GM06990 (cell line): ENCODE results near the gene HLA-B.
"Not testable (repeated sequence)": the region's sequence is repeated elsewhere in the genome, so short reads cannot be mapped to it uniquely, and the experiment has no call there.

Experiments
- DNase-seq: peaks from one replicate; pipeline ENCODE4 v3.0.0-alpha.2; 2011; ENCODE audit not compliant: insufficient read length; ENCODE audit errors: extremely low read depth
- H3K27me3 ChIP-seq: replicated peaks from 2 replicates; pipeline ENCODE4 v1.6.0; 2011; ENCODE audit warnings: low read length; ENCODE audit not compliant: control insufficient read depth, insufficient read depth
- H3K36me3 ChIP-seq: 2 replicates; pipeline ENCODE4 v1.5.1; 2011; ENCODE audit warnings: low read length; ENCODE audit not compliant: control insufficient read depth, insufficient read depth
- H3K4me3 ChIP-seq: replicated peaks from 2 replicates; pipeline ENCODE4 v1.5.1; 2011; ENCODE audit warnings: low read depth, mild to moderate bottlenecking, control low read depth, low read length
- TF ChIP-seq, protein P1 (sequence below): IDR thresholded peaks from 2 replicates; pipeline ENCODE4 v1.5.1; 2011; ENCODE audit warnings: low read length, control low read depth, mild to moderate bottlenecking, inconsistent platforms; ENCODE audit not compliant: insufficient read depth, poor library complexity, severe bottlenecking

HLA-B gene

DNA sequence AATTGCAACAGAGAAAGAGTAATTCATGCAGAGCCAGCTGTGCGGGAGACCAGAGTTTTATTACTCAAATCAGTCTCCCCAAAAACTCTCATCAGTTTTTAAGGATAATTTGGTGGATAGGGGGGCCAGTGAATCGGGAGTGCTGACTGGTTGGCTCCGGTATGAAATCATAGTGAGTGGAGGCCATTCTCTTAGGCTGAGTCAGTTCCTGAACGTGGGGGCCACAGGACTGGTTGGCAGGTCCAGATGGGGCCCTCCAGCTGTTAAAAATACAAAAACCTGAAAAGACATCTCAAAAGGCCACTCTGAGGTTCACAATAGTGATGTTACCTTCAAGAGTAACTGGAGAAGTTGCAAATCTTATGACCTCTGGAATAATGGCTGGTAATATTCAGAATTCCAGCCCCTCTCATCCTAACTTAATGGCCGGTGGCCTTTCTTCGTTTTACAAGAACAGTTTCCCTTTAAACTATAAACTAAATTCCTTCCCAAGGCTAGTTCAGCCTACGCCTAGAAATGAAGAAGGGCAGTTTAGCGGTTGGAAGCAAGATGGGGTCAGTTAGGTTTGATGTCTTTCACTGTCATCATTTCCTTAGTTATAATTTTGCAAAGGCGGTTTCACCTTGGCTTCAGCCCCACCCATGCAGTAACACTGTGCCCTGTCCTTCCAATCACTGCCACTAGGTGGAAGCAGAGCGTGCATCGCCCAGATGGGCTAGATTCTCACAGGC is 39.6 kb upstream of the HLA-B start:
- Histone ChIP-seq H3K4me3 (no peak overlapping the region), H3K36me3 (no peaks in the 10 kb centered on the region; the same call in 1 of the 2 replicates), H3K27me3 (no peaks in the 10 kb centered on the region)
- peak; percentile 36 for DNase-seq
- TF ChIP-seq, protein P1, sequence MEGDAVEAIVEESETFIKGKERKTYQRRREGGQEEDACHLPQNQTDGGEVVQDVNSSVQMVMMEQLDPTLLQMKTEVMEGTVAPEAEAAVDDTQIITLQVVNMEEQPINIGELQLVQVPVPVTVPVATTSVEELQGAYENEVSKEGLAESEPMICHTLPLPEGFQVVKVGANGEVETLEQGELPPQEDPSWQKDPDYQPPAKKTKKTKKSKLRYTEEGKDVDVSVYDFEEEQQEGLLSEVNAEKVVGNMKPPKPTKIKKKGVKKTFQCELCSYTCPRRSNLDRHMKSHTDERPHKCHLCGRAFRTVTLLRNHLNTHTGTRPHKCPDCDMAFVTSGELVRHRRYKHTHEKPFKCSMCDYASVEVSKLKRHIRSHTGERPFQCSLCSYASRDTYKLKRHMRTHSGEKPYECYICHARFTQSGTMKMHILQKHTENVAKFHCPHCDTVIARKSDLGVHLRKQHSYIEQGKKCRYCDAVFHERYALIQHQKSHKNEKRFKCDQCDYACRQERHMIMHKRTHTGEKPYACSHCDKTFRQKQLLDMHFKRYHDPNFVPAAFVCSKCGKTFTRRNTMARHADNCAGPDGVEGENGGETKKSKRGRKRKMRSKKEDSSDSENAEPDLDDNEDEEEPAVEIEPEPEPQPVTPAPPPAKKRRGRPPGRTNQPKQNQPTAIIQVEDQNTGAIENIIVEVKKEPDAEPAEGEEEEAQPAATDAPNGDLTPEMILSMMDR: peak; percentile 87

DNA sequence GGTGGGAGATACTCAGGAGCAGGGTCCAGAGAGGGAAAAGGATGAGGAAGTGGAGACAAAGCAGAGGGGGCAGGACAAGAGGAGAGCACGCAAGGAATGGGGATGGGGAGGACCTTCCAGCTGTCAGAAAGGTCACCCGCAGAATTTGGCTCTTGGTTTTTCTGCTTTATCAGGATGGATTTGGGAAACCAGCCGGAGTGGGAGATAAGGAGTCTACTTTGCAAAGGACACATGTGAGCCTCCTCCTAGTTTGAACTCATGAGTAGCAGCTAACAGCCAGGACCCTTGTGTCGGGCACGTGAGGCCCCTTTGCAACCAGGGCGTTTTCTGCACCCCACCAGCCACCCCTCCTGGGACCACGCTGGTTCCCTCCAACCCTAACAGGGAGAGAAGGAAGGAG is 38.9 kb upstream of the HLA-B start:
- H3K36me3 ChIP-seq: no peaks in the 10 kb centered on the region; the same call in 1 of the 2 replicates
- H3K27me3 ChIP-seq: no peaks in the 10 kb centered on the region
- H3K4me3 ChIP-seq: no peak overlapping the region
- TF ChIP-seq, protein P1: no peak
- DNase-seq: no peak

DNA sequence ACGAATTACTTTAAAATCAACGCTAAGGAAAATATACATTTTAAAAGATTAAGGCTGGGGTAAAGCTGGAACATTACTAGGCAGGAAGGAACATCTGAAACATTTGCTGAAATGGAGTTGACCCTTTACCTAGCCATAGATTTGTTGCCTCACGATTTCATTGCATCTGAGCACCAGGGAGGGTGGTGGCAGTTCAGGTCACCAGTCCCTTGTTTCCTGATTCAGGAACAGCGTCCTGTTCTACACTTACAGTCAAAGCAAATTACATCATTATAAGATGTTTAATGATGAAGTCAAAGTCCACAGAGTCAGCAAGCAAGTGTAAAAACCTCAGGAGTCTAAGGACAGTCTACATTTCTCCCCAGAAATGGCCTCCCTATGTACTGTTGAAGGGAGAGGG is 37.4 kb upstream of the HLA-B start:
- TF ChIP-seq, protein P1: no peak

DNA sequence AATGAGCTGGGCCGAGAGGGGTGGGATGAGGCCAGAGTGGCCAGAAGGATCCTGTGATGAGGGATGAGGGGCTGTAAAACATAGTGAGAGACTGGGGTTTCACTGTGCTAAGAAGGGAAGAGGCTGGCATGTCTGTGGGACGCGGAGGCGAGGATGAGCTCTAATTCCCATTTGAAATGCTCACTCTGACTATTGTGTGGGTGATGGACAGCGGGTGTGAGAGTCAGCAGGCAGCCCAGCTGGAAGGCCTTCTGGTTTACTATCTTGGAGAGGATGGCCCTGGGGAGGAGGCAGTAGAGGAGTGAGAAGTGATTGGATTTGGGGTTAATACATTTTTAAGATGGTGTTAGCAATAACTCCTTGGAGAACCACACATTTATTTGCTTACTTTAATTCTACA is 37.0 kb upstream of the HLA-B start:
- TF ChIP-seq, protein P1: no peak
- no peaks in the 10 kb centered on the region; the same call in 1 of the 2 replicates for H3K36me3 ChIP-seq
- DNase-seq: no peak
- H3K4me3 ChIP-seq: no peak overlapping the region
- no peaks in the 10 kb centered on the region for H3K27me3 ChIP-seq

More for the DNA sequence above, 37.4 kb upstream of the HLA-B start:
- Histone ChIP-seq H3K27me3 (no peaks in the 10 kb centered on the region), H3K4me3 (no peak overlapping the region), H3K36me3 (no peaks in the 10 kb centered on the region; the same call in 1 of the 2 replicates)
- DNase-seq: no peak

DNA sequence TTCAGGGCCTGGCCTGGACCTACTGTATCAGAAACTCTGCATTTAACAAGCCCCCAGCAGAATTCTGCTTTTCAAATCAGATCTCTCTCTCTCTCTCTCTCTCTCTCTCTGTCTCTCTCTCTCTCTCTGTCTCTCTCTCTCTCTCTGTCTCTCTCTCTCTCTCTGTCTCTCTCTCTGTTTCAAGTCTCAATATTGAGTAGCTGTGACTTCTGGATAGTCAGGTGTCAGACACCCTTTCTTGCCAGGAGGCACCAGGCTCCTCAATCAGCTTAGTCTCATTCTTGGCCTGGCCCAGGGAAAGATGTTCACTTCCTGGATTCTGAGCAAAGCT is 32.8 kb upstream of the HLA-B start:
- H3K36me3 ChIP-seq, H3K27me3 ChIP-seq, DNase-seq, H3K4me3 ChIP-seq: not testable (repeated sequence)

DNA sequence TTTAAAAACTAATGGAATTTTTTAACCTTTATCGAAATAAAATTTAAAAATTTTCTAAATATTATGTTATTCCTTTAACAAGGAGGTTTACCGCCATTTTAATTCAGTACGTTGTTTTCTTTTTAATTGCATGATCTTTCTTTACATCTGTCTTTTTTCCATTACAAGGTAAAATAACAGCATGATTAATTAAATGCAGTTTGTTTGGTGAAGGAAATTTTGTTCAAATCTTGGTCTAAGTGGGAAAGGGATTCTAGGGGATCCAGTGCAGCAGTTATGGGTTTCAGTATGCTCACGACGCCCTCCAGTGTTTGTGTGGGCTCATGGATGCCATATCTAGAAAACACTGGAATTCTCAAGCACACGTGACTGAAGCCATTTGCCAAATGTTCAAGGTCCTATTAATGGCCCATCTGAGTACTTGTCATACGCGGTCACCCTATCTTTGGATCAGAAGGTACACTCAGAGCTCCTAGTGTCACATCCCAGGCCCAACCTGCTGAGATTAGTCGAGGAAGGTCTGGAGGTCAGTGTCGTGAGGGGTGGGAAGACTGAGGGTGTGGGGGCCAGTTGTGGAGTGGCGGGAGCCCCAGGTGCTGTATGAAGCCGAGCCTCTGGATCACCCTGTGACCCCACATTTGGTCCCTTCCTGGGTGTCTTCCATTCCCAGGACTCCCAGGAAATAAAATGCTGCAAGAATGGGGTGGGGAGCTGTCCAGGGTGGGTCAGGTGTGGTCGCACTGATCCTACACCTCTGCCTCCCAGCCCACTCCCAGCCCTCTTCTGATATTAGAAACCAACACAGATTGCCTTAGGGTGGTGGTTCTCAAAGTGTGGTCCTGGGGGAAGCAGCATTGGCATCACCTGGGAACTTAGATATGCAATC is 32.2 kb upstream of the HLA-B start:
- H3K36me3 ChIP-seq, H3K4me3 ChIP-seq, H3K27me3 ChIP-seq, DNase-seq: not testable (repeated sequence)
